SK-N-SH (cell line): Measurements from ENCODE around the gene FMO3. TPM values are rescaled to one million over a fixed set of nuclear protein-coding genes. Genes with fewer than 3 reads are reported as not detected.

ENCODE experiments used
- CTCF ChIA-PET: fragments of 300-600, 350-600 bp; formaldehyde crosslinking; extraction: SDS; loops from one replicate; lab custom pipeline; 2021; lab: Yijun Ruan, JAX
- POLR2A ChIA-PET: fragments of 350-600 bp; sonication (Branson Sonifier 250); formaldehyde crosslinking; extraction: SDS; loops from one replicate; lab custom pipeline; 2020; ENCODE audit warnings: antibody characterized with exemption, inconsistent platforms; lab: Yijun Ruan, JAX
- DNase-seq: peaks from one replicate; pipeline ENCODE4 v3.0.0; 2012
- H2AFZ ChIP-seq: fragments of 200-600 bp; sonication (generic); 2 replicates; pipeline ENCODE4 v1.8.1; 2016; ENCODE audit warnings: antibody characterized with exemption, mild to moderate bottlenecking, low read depth
- H3F3A ChIP-seq: fragments of 200-600 bp; sonication (generic); replicated peaks from 2 replicates; pipeline ENCODE3; 2016; ENCODE audit warnings: antibody characterized with exemption, mild to moderate bottlenecking; ENCODE audit not compliant: insufficient read depth
- H3K27ac ChIP-seq, 2 experiments: fragments of 200-500 bp in 1 of 2; fragments of 200-600 bp in 1 of 2; sonication (Bioruptor generic) in 1 of 2; sonication (generic), shearing (Covaris generic) in 1 of 2; 2 replicates each; pipeline versions ENCODE4 v1.5.1 to v1.6.1; 2014 to 2016; ENCODE audit warnings: low read depth in 2 of 2, inconsistent platforms in 1 of 2, low read length in 1 of 2, mild to moderate bottlenecking in 1 of 2, mixed read lengths in 1 of 2
- H3K27me3 ChIP-seq: fragments of 200-600 bp; sonication (generic), shearing (Covaris generic); 2 replicates; pipeline ENCODE4 v1.6.1; 2016; ENCODE audit warnings: mixed run types; ENCODE audit not compliant: insufficient read depth
- H3K36me3 ChIP-seq, 2 experiments: fragments of 200-500 bp in 1 of 2; fragments of 200-600 bp in 1 of 2; sonication (Bioruptor generic) in 1 of 2; sonication (generic) in 1 of 2; replicated peaks in 1 of 2; 2 replicates each; pipeline versions ENCODE3 to v1.5.1; 2014 to 2016; ENCODE audit warnings: low read length in 1 of 2, mild to moderate bottlenecking in 1 of 2; ENCODE audit not compliant: insufficient read depth in 2 of 2, control insufficient read depth in 1 of 2
- H3K4me1 ChIP-seq, 2 experiments: fragments of 200-500 bp in 1 of 2; fragments of 200-600 bp in 1 of 2; sonication (Bioruptor generic) in 1 of 2; sonication (generic), shearing (Covaris generic) in 1 of 2; 2 replicates each; pipeline versions ENCODE4 v1.5.1 to v1.6.1; 2014 to 2016; ENCODE audit warnings: low read depth in 1 of 2, low read length in 1 of 2, mixed run types in 1 of 2; ENCODE audit not compliant: insufficient read depth in 2 of 2, control insufficient read depth in 1 of 2
- H3K4me2 ChIP-seq: fragments of 200-600 bp; sonication (generic), shearing (Covaris generic); 2 replicates; pipeline ENCODE4 v1.6.1; 2017; ENCODE audit warnings: mixed run types
- H3K4me3 ChIP-seq, 2 experiments: fragments of 200-500 bp in 1 of 2; fragments of 200-600 bp in 1 of 2; sonication (Bioruptor generic) in 1 of 2; sonication (generic), shearing (Covaris generic) in 1 of 2; 2 replicates each; pipeline versions ENCODE4 v1.5.1 to v1.8.1; 2014 to 2016; ENCODE audit warnings: low read depth in 2 of 2, inconsistent platforms in 1 of 2, low read length in 1 of 2, mild to moderate bottlenecking in 1 of 2, mixed read lengths in 1 of 2, moderate library complexity in 1 of 2
- H3K79me2 ChIP-seq: fragments of 200-600 bp; sonication (generic); 2 replicates; pipeline ENCODE4 v1.8.1; 2017; ENCODE audit warnings: mild to moderate bottlenecking; ENCODE audit not compliant: insufficient read depth
- H3K9ac ChIP-seq: fragments of 200-600 bp; sonication (generic); 2 replicates; pipeline ENCODE4 v1.6.1; 2017; ENCODE audit warnings: mixed run types
- H3K9me2 ChIP-seq: fragments of 200-600 bp; sonication (generic); 2 replicates; pipeline ENCODE4 v1.6.1; 2017; ENCODE audit warnings: mixed run types
- H3K9me3 ChIP-seq: fragments of 200-600 bp; sonication (generic); 2 replicates; pipeline ENCODE4 v1.6.1; 2017; ENCODE audit warnings: mixed run types, mild to moderate bottlenecking, moderate library complexity
- H4K20me1 ChIP-seq: fragments of 200-600 bp; sonication (generic); 2 replicates; pipeline ENCODE4 v1.6.1; 2017; ENCODE audit warnings: mild to moderate bottlenecking, mixed run types; ENCODE audit not compliant: insufficient read depth
- CHD2 ChIP-seq: fragments of 150-350 bp; IDR thresholded peaks from 2 replicates; pipeline ENCODE4 v1.6.1; 2018; ENCODE audit warnings: low read length; ENCODE audit not compliant: partially characterized antibody
- ELF1 ChIP-seq: IDR thresholded peaks from 2 replicates; pipeline ENCODE4 v1.4.0; 2012
- FOSL2 ChIP-seq: IDR thresholded peaks from 2 replicates; pipeline ENCODE4 v1.4.0; 2012; ENCODE audit warnings: low read depth, mild to moderate bottlenecking, moderate library complexity, borderline replicate concordance
- FOXM1 ChIP-seq: IDR thresholded peaks from 2 replicates; pipeline ENCODE4 v1.4.0; 2012; ENCODE audit warnings: low read depth, mild to moderate bottlenecking
- IRF3 ChIP-seq: fragments of 150-350 bp; IDR thresholded peaks from 2 replicates; pipeline ENCODE4 v1.6.1; 2016; ENCODE audit warnings: mild to moderate bottlenecking, low read depth, low read length
- MAX ChIP-seq: IDR thresholded peaks from 2 replicates; pipeline ENCODE4 v1.4.0; 2012; ENCODE audit warnings: low read depth
- MEF2A ChIP-seq: IDR thresholded peaks from 2 replicates; pipeline ENCODE4 v1.4.0; 2012; ENCODE audit warnings: low read depth, borderline replicate concordance
- MXI1 ChIP-seq: IDR thresholded peaks from 2 replicates; pipeline ENCODE4 v1.6.1; 2012; ENCODE audit warnings: mild to moderate bottlenecking, low read depth, low read length, improper control_type of control experiment
- POLR2AphosphoS5 ChIP-seq: IDR thresholded peaks from 2 replicates; pipeline ENCODE4 v1.6.1; 2012; ENCODE audit warnings: low read depth, low read length
- RAD21 ChIP-seq: IDR thresholded peaks from 2 replicates; pipeline ENCODE4 v1.6.1; 2012; ENCODE audit warnings: mild to moderate bottlenecking, low read length
- RCOR1 ChIP-seq: fragments of 150-350 bp; IDR thresholded peaks from 2 replicates; pipeline ENCODE4 v1.6.1; 2017; ENCODE audit warnings: antibody characterized with exemption, low read length
- RFX5 ChIP-seq: IDR thresholded peaks from 2 replicates; pipeline ENCODE4 v1.6.1; 2012; ENCODE audit warnings: mild to moderate bottlenecking, improper control_type of control experiment, low read length
- TEAD4 ChIP-seq: IDR thresholded peaks from 2 replicates; pipeline ENCODE4 v1.4.0; 2012; ENCODE audit warnings: mild to moderate bottlenecking, borderline replicate concordance; ENCODE audit not compliant: insufficient read depth
- USF1 ChIP-seq: IDR thresholded peaks from 2 replicates; pipeline ENCODE4 v1.4.0; 2012; ENCODE audit warnings: low read depth, borderline replicate concordance
- USF2 ChIP-seq: fragments of 150-350 bp; IDR thresholded peaks from 2 replicates; pipeline ENCODE4 v1.6.1; 2017; ENCODE audit warnings: antibody characterized with exemption, low read length, low read depth, borderline replicate concordance
- WGBS: methylation state at CpG from one replicate; pipeline ENCODE4 v1.1.6; 2017; ENCODE audit warnings: low lambda C conversion rate; 5-methylcytosine and 5-hydroxymethylcytosine counted together
- polyA plus RNA-seq, 3 experiments: library from polyadenylated mRNA; depleted of rRNA; stranded (reverse); fragments of >200 nt; gene quantifications; 2 replicates each; pipeline ENCODE4 v1.2.3, GENCODE V29; 2012
- TF ChIP-seq, protein P1 (sequence below): IDR thresholded peaks from 2 replicates; pipeline ENCODE4 v1.4.0; 2012; ENCODE audit warnings: low read depth, borderline replicate concordance
- TF ChIP-seq, protein P2 (sequence below): IDR thresholded peaks from 2 replicates; pipeline ENCODE4; 2012

The FMO3 gene
- polyA plus RNA-seq, 1 of the 3 experiments (the other 2 are of a cell fraction) = 0.85 TPM

DNA sequence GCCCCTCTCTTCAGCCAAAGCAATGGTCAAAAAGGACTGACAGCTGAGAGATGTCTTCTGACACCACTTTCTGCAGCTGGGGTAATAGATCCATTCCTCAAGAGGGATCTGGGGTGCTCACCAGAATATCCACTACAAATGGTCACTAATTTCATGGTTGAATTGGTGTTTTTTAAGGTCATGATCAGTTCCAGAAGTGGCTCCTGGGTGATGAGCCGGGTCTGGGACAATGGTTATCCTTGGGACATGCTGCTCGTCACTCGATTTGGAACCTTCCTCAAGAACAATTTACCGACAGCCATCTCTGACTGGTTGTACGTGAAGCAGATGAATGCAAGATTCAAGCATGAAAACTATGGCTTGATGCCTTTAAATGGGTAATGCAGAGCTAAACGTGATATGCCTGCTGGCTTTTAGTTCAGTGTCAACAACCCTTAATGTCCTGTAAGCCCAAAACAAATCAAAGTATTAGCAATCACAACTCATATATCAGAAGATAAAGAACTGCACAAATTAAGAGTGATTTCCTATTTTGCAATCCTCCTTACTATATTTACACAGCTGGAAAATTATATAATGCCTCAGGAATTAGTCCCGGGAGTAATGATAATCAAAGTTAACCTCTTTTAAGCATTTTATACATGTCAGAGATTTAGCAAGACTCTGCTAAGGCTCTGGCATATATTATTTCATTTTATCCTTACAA is 20.1 kb downstream of the FMO3 start (continued):
- no peak for TF ChIP-seq USF1

GRCh38 chr1:171112119-171112518 is 21.4 kb downstream of the FMO3 start:
- DNase-seq = no peak
- Histone ChIP-seq H3F3A (no peaks in the 10 kb centered on the region), H3K36me3 (no peaks in the 10 kb centered on the region), H3K79me2 (no peaks in the 10 kb centered on the region), H3K27ac (no peak overlapping the region), H3K9me3 (no peaks in the 10 kb centered on the region), H4K20me1 (no peaks in the 10 kb centered on the region), H3K4me1 (no peaks in the 10 kb centered on the region), H3K9me2 (no peaks in the 10 kb centered on the region), H3K4me2 (no peak overlapping the region), H2AFZ (no peak overlapping the region), H3K4me3 (no peak overlapping the region), H3K9ac (no peak overlapping the region), H3K27me3 (peaks cover 8% of the 10 kb centered on the region; the same call in 1 of the 2 replicates)
- TF ChIP-seq CHD2 (no peak), TEAD4 (no peak), RFX5 (no peak), RCOR1 (no peak), POLR2AphosphoS5 (no peak), FOSL2 (no peak), MAX (no peak), ELF1 (no peak), FOXM1 (no peak), RAD21 (no peak), USF2 (no peak), MXI1 (no peak), IRF3 (no peak), MEF2A (no peak)
- TF ChIP-seq, protein P1, sequence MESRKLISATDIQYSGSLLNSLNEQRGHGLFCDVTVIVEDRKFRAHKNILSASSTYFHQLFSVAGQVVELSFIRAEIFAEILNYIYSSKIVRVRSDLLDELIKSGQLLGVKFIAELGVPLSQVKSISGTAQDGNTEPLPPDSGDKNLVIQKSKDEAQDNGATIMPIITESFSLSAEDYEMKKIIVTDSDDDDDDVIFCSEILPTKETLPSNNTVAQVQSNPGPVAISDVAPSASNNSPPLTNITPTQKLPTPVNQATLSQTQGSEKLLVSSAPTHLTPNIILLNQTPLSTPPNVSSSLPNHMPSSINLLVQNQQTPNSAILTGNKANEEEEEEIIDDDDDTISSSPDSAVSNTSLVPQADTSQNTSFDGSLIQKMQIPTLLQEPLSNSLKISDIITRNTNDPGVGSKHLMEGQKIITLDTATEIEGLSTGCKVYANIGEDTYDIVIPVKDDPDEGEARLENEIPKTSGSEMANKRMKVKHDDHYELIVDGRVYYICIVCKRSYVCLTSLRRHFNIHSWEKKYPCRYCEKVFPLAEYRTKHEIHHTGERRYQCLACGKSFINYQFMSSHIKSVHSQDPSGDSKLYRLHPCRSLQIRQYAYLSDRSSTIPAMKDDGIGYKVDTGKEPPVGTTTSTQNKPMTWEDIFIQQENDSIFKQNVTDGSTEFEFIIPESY = no peak
- TF ChIP-seq, protein P2, sequence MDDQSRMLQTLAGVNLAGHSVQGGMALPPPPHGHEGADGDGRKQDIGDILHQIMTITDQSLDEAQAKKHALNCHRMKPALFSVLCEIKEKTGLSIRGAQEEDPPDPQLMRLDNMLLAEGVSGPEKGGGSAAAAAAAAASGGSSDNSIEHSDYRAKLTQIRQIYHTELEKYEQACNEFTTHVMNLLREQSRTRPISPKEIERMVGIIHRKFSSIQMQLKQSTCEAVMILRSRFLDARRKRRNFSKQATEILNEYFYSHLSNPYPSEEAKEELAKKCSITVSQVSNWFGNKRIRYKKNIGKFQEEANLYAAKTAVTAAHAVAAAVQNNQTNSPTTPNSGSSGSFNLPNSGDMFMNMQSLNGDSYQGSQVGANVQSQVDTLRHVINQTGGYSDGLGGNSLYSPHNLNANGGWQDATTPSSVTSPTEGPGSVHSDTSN = no peak
- POLR2A ChIA-PET = no interaction called here
- WGBS = 2% methylated on average over 3 of the region's 3 CpGs
- CTCF ChIA-PET = interaction anchor here (0.8 kb wide), 1 partner anchor 115 kb away, joined by 4 read pairs; no protein-coding TSS in a partner anchor
